Measurements from ENCODE around the gene FGF12. TPM values are rescaled to one million over a fixed set of nuclear protein-coding genes. Genes with fewer than 3 reads are reported as not detected.
"Not testable (repeated sequence)": the region's sequence is repeated elsewhere in the genome, so short reads cannot be mapped to it uniquely, and the experiment has no call there.

FGF12 gene
- total and polyA plus RNA-seq, 2 of the 13 experiments (the other 11 are each of a cell fraction or from before 2014, with no cell fraction given), result 0.07 TPM; not detected in 1

- Histone ChIP-seq H3K9ac (ENCODE audit: insufficient read depth, low read depth, low read length) (no peak overlapping the region), H3K79me2 (ENCODE audit: insufficient read depth, low read length) (no peaks in the 10 kb centered on the region), H3K27ac (ENCODE audit: extremely low read length, insufficient read depth, low read length) (no peak overlapping the region), H3K27me3 (ENCODE audit: control insufficient read depth in 1 of 2, insufficient read depth in 2 of 2, low read length in 2 of 2) (no peaks in the 10 kb centered on the region), H3K9me3 (ENCODE audit: low read length) (no peaks in the 10 kb centered on the region), H3K36me3 (replicated peaks in 1 of 2; ENCODE audit: control insufficient read depth in 1 of 2, insufficient read depth in 2 of 2, low read length in 2 of 2) (no peaks in the 10 kb centered on the region), H3K4me3 (replicated peaks in 1 of 3; ENCODE audit: insufficient read depth in 1 of 3, low read depth in 2 of 3, low read length in 3 of 3) (no peak overlapping the region), H3K4me1 (ENCODE audit: insufficient read depth, low read length) (no peaks in the 10 kb centered on the region), H3K4me2 (ENCODE audit: low read depth, low read length) (no peak overlapping the region), H2AFZ (ENCODE audit: low read length) (no peak overlapping the region), H4K20me1 (ENCODE audit: insufficient read depth, low read length) (no peaks in the 10 kb centered on the region)
- DNase-seq (ENCODE audit: low spot score), result no peak
- POLR2A ChIA-PET, result no interaction called here
- FAIRE-seq, result no peak
- in situ Hi-C loops (cut with HindIII; ENCODE audit: extremely low pct_ligation_motif_present, low pct_unique_long_range_greater_than_20kb) (no loop called here), intact Hi-C loops (cut with micrococcal nuclease; ENCODE audit: unreplicated experiment) (no loop called here)
- TF ChIP-seq UBTF (CRISPR knock-in tag; IDR thresholded peaks at IDR 0.05) (no peak), RARA (CRISPR knock-in tag; IDR thresholded peaks at IDR 0.05) (no peak), ZNF225 (CRISPR knock-in tag; IDR thresholded peaks at IDR 0.05) (no peak), ZNF335 (CRISPR knock-in tag; IDR thresholded peaks at IDR 0.05) (no peak), ZSCAN20 (CRISPR knock-in tag; IDR thresholded peaks at IDR 0.05; ENCODE audit: borderline replicate concordance) (no peak), ZNF589 (CRISPR knock-in tag; conservative IDR thresholded peaks at IDR 0.05) (no peak)
- no TSS peak for BruUV-seq (replicated peaks)
- CTCF ChIA-PET (ENCODE audit: low intra/inter-chr PET ratio, low total read pairs), result no interaction called here
- 14% methylated on average over 3 of the region's 7 CpGs for WGBS (ENCODE audit: low lambda C conversion rate)
- ATAC-seq, result no peak
Observed at GRCh38 chr3:192745150-192745549, 17.8 kb upstream of the FGF12 start.

- CTCF ChIA-PET (ENCODE audit: low intra/inter-chr PET ratio, low total read pairs); FAIRE-seq; H3K27me3 ChIP-seq (ENCODE audit: control insufficient read depth in 1 of 2, insufficient read depth in 2 of 2, low read length in 2 of 2): not testable (repeated sequence)
Observed at GRCh38 chr3:192744604-192745003, 17.3 kb upstream of the FGF12 start.

More at GRCh38 chr3:192744604-192745003, 17.3 kb upstream of the FGF12 start:
- H3K27ac ChIP-seq (ENCODE audit: extremely low read length, insufficient read depth, low read length); POLR2A ChIA-PET; H3K4me1 ChIP-seq (ENCODE audit: insufficient read depth, low read length); H2AFZ ChIP-seq (ENCODE audit: low read length); BruUV-seq (replicated peaks); H3K9ac ChIP-seq (ENCODE audit: insufficient read depth, low read depth, low read length); H3K36me3 ChIP-seq (replicated peaks in 1 of 2; ENCODE audit: control insufficient read depth in 1 of 2, insufficient read depth in 2 of 2, low read length in 2 of 2); intact Hi-C loops (cut with micrococcal nuclease; ENCODE audit: unreplicated experiment); in situ Hi-C loops (cut with HindIII; ENCODE audit: extremely low pct_ligation_motif_present, low pct_unique_long_range_greater_than_20kb); H3K79me2 ChIP-seq (ENCODE audit: insufficient read depth, low read length); DNase-seq (ENCODE audit: low spot score); H3K9me3 ChIP-seq (ENCODE audit: low read length); H4K20me1 ChIP-seq (ENCODE audit: insufficient read depth, low read length); H3K4me2 ChIP-seq (ENCODE audit: low read depth, low read length); H3K4me3 ChIP-seq (replicated peaks in 1 of 3; ENCODE audit: insufficient read depth in 1 of 3, low read depth in 2 of 3, low read length in 3 of 3); ATAC-seq: not testable (repeated sequence)
- no CpG with 5 or more reads among the region's 19 CpGs for whole genome bisulfite sequencing (ENCODE audit: low lambda C conversion rate)

Measured in HepG2 (cell line).